Thoracic aorta (tissue), 2 donors: ENCODE data around the gene CFAP43. TPM values are rescaled to one million over a fixed set of nuclear protein-coding genes. Genes with fewer than 3 reads are reported as not detected.

ENCODE experiments used
- ATAC-seq: fragments of 150-250 bp; one replicate; pipeline ENCODE4 v1.8.0; 2017; ENCODE audit warnings: low read depth; ENCODE audit not compliant: insufficient number of reproducible peaks, low FRiP score
- DNase-seq: peaks from one replicate; pipeline ENCODE4 v3.0.0-alpha.2; 2020; ENCODE audit warnings: low spot score
- H3K27ac ChIP-seq, 2 donors: fragments of 200-600 bp; sonication (generic); 1 replicate in 1 of 2; 2 replicates in 1 of 2; pipeline ENCODE4 v1.5.1; 2016; ENCODE audit warnings: mild to moderate bottlenecking in 2 of 2, moderate library complexity in 2 of 2
- H3K27me3 ChIP-seq: fragments of 200-600 bp; sonication (generic); replicated peaks from 2 replicates; pipeline ENCODE4 v1.6.0; 2016; ENCODE audit warnings: mild to moderate bottlenecking; ENCODE audit not compliant: insufficient read depth
- H3K36me3 ChIP-seq: fragments of 200-600 bp; sonication (generic); one replicate; pipeline ENCODE4 v1.5.1; 2016
- H3K4me1 ChIP-seq, 2 donors: fragments of 200-600 bp; sonication (generic); 1 replicate in 1 of 2; 2 replicates in 1 of 2; pipeline versions ENCODE4 v1.5.1 to v1.6.0; 2016; ENCODE audit warnings: low read depth in 2 of 2, mild to moderate bottlenecking in 1 of 2; ENCODE audit not compliant: control insufficient read depth in 1 of 2
- H3K4me3 ChIP-seq: fragments of 200-600 bp; sonication (generic); 2 replicates; pipeline ENCODE4 v1.5.1; 2016; ENCODE audit warnings: mild to moderate bottlenecking
- H3K9me3 ChIP-seq: fragments of 200-600 bp; sonication (generic); 2 replicates; pipeline ENCODE4 v1.5.1; 2016
- total RNA-seq, 2 donors: library from RNA; depleted of rRNA; stranded (reverse); fragments of >200 nt; gene quantifications; one replicate each; pipeline versions ENCODE4 v1.1.0 to v1.2.3, GENCODE V29; 2016
- TF ChIP-seq, protein P1 (sequence below): fragments of 200-600 bp; sonication (generic); IDR thresholded peaks from one replicate; pipeline ENCODE4 v1.5.1; 2019; ENCODE audit warnings: antibody characterized with exemption

The CFAP43 gene
- total RNA-seq, 2 donors from 2014 or later: 0.85 TPM; not detected in 1

DNA sequence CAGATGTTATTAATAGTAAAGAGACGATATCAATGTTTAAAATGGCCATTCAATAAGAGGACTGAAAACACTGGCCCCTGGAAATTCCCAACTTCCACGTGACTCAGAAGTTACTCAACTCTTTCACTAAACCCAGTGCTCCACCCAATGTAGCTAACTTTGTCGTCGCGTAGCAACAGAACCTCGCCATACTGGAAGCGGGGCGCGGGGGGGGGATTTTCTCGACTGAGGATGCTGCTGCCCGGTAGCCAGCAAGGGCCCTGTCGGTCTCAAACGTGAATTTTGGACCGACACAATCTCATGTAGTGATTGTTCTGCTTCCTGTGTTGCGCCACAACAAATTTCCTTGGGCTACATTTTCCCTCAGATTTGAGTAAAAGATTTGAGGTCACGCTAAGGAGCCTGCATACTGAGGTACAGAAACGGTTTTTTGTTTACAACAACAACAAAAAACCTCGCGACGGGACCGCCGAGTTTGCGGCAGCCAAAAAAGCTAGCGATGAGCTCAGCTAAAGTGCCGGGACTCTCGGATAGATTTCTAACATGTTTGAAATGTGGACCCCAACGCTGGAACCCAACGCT lies 111.2 kb downstream of the CFAP43 start:
- Histone ChIP-seq H3K27ac (peak overlapping the region; percentile 98), H3K4me1 (peaks cover 17 to 21% of the 10 kb centered on the region in 2 donors), H3K27me3 (no peaks in the 10 kb centered on the region), H3K4me3 (peak overlapping the region; percentile 87), H3K36me3 (no peaks in the 10 kb centered on the region), H3K9me3 (no peaks in the 10 kb centered on the region)
- TF ChIP-seq, protein P1, sequence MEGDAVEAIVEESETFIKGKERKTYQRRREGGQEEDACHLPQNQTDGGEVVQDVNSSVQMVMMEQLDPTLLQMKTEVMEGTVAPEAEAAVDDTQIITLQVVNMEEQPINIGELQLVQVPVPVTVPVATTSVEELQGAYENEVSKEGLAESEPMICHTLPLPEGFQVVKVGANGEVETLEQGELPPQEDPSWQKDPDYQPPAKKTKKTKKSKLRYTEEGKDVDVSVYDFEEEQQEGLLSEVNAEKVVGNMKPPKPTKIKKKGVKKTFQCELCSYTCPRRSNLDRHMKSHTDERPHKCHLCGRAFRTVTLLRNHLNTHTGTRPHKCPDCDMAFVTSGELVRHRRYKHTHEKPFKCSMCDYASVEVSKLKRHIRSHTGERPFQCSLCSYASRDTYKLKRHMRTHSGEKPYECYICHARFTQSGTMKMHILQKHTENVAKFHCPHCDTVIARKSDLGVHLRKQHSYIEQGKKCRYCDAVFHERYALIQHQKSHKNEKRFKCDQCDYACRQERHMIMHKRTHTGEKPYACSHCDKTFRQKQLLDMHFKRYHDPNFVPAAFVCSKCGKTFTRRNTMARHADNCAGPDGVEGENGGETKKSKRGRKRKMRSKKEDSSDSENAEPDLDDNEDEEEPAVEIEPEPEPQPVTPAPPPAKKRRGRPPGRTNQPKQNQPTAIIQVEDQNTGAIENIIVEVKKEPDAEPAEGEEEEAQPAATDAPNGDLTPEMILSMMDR: no peak
- DNase-seq (peak; percentile 97), ATAC-seq (peak; percentile 89)

DNA sequence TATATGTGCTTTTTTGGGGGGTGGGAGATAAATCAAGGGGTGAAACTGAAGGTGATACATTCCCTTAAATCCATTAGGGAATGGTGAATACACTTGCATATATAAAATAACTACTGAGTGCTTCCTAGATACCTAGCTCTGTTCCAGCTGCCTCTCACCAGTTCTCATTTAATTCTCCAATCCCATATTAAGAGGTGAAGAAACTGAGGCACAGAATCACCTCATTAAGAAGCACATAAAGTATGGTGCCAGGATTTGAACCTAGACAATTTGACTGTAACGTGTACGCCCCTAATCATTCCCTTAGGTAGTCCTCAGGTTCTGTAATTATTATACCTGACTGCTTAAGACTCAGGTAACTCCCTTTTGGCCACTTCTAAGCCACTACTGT lies 111.7 kb downstream of the CFAP43 start:
- Histone ChIP-seq H3K4me1 (peaks cover 17 to 21% of the 10 kb centered on the region in 2 donors), H3K27me3 (no peaks in the 10 kb centered on the region), H3K27ac (peak overlapping the region; percentile 98), H3K4me3 (peak overlapping the region; percentile 87), H3K9me3 (no peaks in the 10 kb centered on the region), H3K36me3 (no peaks in the 10 kb centered on the region)
- no peak for ATAC-seq
- TF ChIP-seq, protein P1: no peak
- no peak for DNase-seq

DNA sequence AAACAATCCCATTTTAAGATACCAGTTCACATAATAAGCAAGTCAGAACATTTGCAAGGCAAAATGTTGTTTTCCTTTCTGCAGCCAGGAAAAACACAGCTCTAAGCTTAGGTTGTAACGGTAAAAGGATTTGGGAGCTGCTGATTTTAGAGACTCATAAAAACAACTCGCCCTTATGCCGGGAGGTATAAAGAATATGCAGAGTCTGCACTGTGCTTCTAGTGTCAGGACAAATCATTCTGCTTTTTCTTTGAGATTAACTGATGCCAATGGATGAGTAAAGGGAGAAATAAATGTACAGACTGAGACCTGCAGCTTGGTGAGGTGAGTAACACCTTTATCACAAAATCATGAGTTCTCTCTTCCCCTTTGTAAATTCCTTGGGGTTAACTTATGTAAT lies 112.2 kb downstream of the CFAP43 start:
- ATAC-seq: no peak
- peak overlapping the region; percentile 98 for H3K27ac ChIP-seq
- peaks cover 17 to 21% of the 10 kb centered on the region in 2 donors for H3K4me1 ChIP-seq
- no peaks in the 10 kb centered on the region for H3K36me3 ChIP-seq
- H3K9me3 ChIP-seq: no peaks in the 10 kb centered on the region
- no peak for DNase-seq
- no peaks in the 10 kb centered on the region for H3K27me3 ChIP-seq
- TF ChIP-seq, protein P1: no peak
- H3K4me3 ChIP-seq: peak overlapping the region; percentile 87

DNA sequence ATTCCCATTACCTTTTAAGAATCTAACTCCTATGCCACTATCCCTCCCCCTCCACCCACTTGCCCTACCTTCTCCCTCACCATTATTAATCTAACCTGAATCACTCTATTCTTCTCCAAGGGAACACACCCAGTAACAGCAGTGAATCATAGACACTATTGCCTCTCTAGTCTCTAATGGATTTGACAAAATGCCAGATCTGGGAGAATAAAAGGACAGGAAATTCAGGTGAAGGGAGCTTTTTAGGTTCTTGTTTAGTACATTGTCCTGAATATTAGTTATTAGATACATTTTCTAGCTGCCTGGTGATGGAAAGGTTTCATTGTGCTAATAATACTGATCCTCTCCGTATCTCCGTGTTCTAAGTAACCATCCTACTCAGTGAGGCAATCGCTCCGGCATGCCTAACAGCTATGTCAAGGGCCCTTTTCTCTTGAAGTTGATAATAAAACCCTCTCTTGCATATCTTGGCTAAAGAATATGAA lies 114.3 kb downstream of the CFAP43 start:
- ATAC-seq: no peak
- no peaks in the 10 kb centered on the region for H3K9me3 ChIP-seq
- H3K36me3 ChIP-seq: no peaks in the 10 kb centered on the region
- no peak overlapping the region for H3K27ac ChIP-seq
- no peak overlapping the region for H3K4me3 ChIP-seq
- peaks cover 14 to 20% of the 10 kb centered on the region in 2 donors for H3K4me1 ChIP-seq
- H3K27me3 ChIP-seq: no peaks in the 10 kb centered on the region
- TF ChIP-seq, protein P1: no peak
- DNase-seq: no peak

DNA sequence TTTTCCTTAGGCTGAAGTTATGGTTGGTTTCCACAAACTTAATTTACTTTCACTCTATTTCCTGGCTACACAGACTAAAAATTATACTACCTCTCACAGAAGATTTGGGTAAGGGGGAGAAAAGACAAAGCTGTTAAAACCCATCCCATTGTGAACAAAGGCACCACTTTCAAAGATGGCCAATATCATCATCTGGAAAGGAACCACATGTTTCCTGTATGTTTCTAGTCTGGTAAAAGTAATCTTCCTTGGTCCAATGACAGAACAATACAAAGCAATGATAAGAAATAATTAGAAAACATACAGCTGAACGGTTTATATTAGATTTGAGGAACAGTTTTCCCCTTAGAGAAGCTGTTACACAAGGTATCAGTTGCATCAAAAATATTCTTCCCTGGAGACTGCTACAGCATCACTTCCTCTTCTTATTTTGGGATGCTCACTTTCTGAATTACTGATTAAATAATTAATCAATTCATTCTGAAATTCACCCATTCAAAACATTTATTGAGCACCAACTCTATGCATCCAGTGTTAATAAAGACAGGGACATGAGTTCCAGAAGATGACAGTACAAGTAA lies 118.7 kb downstream of the CFAP43 start:
- Histone ChIP-seq H3K36me3 (no peaks in the 10 kb centered on the region), H3K4me1 (no peaks in the 10 kb centered on the region), H3K27me3 (no peaks in the 10 kb centered on the region), H3K27ac (no peak overlapping the region), H3K4me3 (no peak overlapping the region), H3K9me3 (no peaks in the 10 kb centered on the region)
- TF ChIP-seq, protein P1: no peak
- no peak for DNase-seq
- no peak for ATAC-seq
